ENCODE measurements around the gene CLHC1.

DNA sequence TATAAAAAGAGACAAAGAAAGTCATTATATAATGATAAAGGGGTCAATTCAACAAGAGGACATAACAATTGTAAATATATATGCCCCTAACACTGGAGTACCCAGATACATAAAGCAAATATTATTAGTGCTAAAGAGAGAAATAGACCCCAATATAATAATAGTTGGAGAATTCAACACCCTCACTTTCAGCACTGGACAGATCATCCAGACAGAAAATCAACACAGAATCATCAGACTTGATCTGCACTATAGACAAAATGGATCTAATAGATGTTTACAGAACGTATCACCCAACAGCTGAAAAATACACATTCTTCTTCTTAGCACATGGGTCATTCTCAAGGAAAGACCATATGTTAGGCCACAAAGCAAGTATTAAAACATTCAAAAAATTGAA lies 31.7 kb downstream of the CLHC1 start:
- TF ChIP-seq TAF1 (IDR thresholded peaks at IDR 0.05; ENCODE audit: borderline replicate concordance, low read depth, low read length) (no peak), CTCF (IDR thresholded peaks at IDR 0.05) (no peak), SMC3 (IDR thresholded peaks at IDR 0.05; ENCODE audit: low read depth, low read length) (no peak), YY1 (IDR thresholded peaks at IDR 0.05; ENCODE audit: low read depth) (no peak), MXI1 (IDR thresholded peaks at IDR 0.05; ENCODE audit: low read depth, low read length) (no peak), POLR2AphosphoS5 (IDR thresholded peaks at IDR 0.05; ENCODE audit: low read depth, low read length) (no peak), NRF1 (IDR thresholded peaks at IDR 0.05; ENCODE audit: low read depth, low read length) (no peak), FOXM1 (IDR thresholded peaks at IDR 0.05; ENCODE audit: low read depth) (no peak), GABPA (IDR thresholded peaks at IDR 0.05; ENCODE audit: low read depth) (no peak)
- TF ChIP-seq, protein P1, sequence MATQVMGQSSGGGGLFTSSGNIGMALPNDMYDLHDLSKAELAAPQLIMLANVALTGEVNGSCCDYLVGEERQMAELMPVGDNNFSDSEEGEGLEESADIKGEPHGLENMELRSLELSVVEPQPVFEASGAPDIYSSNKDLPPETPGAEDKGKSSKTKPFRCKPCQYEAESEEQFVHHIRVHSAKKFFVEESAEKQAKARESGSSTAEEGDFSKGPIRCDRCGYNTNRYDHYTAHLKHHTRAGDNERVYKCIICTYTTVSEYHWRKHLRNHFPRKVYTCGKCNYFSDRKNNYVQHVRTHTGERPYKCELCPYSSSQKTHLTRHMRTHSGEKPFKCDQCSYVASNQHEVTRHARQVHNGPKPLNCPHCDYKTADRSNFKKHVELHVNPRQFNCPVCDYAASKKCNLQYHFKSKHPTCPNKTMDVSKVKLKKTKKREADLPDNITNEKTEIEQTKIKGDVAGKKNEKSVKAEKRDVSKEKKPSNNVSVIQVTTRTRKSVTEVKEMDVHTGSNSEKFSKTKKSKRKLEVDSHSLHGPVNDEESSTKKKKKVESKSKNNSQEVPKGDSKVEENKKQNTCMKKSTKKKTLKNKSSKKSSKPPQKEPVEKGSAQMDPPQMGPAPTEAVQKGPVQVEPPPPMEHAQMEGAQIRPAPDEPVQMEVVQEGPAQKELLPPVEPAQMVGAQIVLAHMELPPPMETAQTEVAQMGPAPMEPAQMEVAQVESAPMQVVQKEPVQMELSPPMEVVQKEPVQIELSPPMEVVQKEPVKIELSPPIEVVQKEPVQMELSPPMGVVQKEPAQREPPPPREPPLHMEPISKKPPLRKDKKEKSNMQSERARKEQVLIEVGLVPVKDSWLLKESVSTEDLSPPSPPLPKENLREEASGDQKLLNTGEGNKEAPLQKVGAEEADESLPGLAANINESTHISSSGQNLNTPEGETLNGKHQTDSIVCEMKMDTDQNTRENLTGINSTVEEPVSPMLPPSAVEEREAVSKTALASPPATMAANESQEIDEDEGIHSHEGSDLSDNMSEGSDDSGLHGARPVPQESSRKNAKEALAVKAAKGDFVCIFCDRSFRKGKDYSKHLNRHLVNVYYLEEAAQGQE (IDR thresholded peaks at IDR 0.05; ENCODE audit: low read depth, low read length): no peak
- TF ChIP-seq, protein P2, sequence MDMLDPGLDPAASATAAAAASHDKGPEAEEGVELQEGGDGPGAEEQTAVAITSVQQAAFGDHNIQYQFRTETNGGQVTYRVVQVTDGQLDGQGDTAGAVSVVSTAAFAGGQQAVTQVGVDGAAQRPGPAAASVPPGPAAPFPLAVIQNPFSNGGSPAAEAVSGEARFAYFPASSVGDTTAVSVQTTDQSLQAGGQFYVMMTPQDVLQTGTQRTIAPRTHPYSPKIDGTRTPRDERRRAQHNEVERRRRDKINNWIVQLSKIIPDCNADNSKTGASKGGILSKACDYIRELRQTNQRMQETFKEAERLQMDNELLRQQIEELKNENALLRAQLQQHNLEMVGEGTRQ (IDR thresholded peaks at IDR 0.05; ENCODE audit: borderline replicate concordance, low read depth, low read length): no peak

All from SK-N-SH (cell line).